GM13976 (cell line): Measurements from ENCODE around the gene TOPAZ1.

Source experiments
- DNase-seq: peaks from one replicate; pipeline ENCODE4 v3.0.0; 2012; ENCODE audit warnings: low spot score
- CTCF ChIP-seq: IDR thresholded peaks from 2 replicates; pipeline ENCODE4 v1.5.1; 2012; ENCODE audit warnings: borderline replicate concordance, mild to moderate bottlenecking; ENCODE audit not compliant: insufficient read depth; ENCODE audit errors: extremely low read depth, missing control alignments, control extremely low read depth
- in situ Hi-C: fragments of 300-500 bp; cut with MboI; formaldehyde crosslinking; loops from one replicate; pipeline ENCODE4 v1.12.0; 2022; ENCODE audit warnings: low sequenced_read_pairs, mixed read lengths, inconsistent platforms; ENCODE audit not compliant: unreplicated experiment

The TOPAZ1 gene

GRCh38 chr3:44210967-44211366, 30.7 kb upstream of the TOPAZ1 start:
- in situ Hi-C loops: no loop called here
- no peak for TF ChIP-seq CTCF
- no peak for DNase-seq

- in situ Hi-C loops: no loop called here
- no peak for DNase-seq
- TF ChIP-seq CTCF: no peak
Measured at GRCh38 chr3:44222337-44222736, 19.3 kb upstream of the TOPAZ1 start.

GRCh38 chr3:44223299-44223698, 18.4 kb upstream of the TOPAZ1 start:
- no peak for TF ChIP-seq CTCF
- in situ Hi-C loops: no loop called here

GRCh38 chr3:44224131-44224530, 17.6 kb upstream of the TOPAZ1 start:
- DNase-seq: no peak
- in situ Hi-C loops: no loop called here
- no peak for TF ChIP-seq CTCF

More at GRCh38 chr3:44223299-44223698, 18.4 kb upstream of the TOPAZ1 start:
- no peak for DNase-seq

GRCh38 chr3:44226573-44226972, 15.1 kb upstream of the TOPAZ1 start:
- in situ Hi-C loops: no loop called here
- no peak for TF ChIP-seq CTCF
- no peak for DNase-seq

- in situ Hi-C loops: no loop called here
- no peak for DNase-seq
- no peak for TF ChIP-seq CTCF
Measured at GRCh38 chr3:44227632-44228031, 14.1 kb upstream of the TOPAZ1 start.

- no peak for DNase-seq
- in situ Hi-C loops: no loop called here
- no peak for TF ChIP-seq CTCF
Measured at GRCh38 chr3:44228900-44229299, 12.8 kb upstream of the TOPAZ1 start.
